T-helper 1 cell treated with Interleukin-12 subunit alpha and Interleukin-12 subunit beta and Interleukin-4 antibody, amounts not matched to agents 30 μg/mL and 1 μg/mL, for 36 hours (primary cell): ENCODE data around the gene TP53I11.

Experiments used
- H3K27ac Mint-ChIP-seq: one replicate; pipeline ENCODE4 v1.8.0; 2021; ENCODE audit warnings: mild to moderate bottlenecking, mixed read lengths
- H3K27me3 Mint-ChIP-seq: one replicate; pipeline ENCODE4 v1.8.0; 2021; ENCODE audit warnings: low read depth, mixed read lengths
- H3K36me3 Mint-ChIP-seq: one replicate; pipeline ENCODE4 v1.8.0; 2021; ENCODE audit warnings: low read depth, mixed read lengths
- H3K4me1 Mint-ChIP-seq: one replicate; pipeline ENCODE4 v1.8.0; 2021; ENCODE audit warnings: low read depth, mixed read lengths
- H3K4me3 Mint-ChIP-seq: one replicate; pipeline ENCODE4 v1.8.0; 2021; ENCODE audit warnings: mild to moderate bottlenecking, moderate library complexity, mixed read lengths
- H3K9me3 Mint-ChIP-seq: one replicate; pipeline ENCODE4 v1.8.0; 2021; ENCODE audit warnings: mixed read lengths

The TP53I11 gene

GRCh38 chr11:44887636-44888035 lies 63.0 kb downstream of the TP53I11 start:
- Mint-ChIP-seq H3K36me3 (no peaks in the 10 kb centered on the region), H3K4me1 (peaks cover 2% of the 10 kb centered on the region), H3K4me3 (no peak overlapping the region), H3K9me3 (no peaks in the 10 kb centered on the region), H3K27ac (no peak overlapping the region), H3K27me3 (peaks cover 7% of the 10 kb centered on the region)

GRCh38 chr11:44886790-44887140 lies 63.9 kb downstream of the TP53I11 start:
- H3K27ac Mint-ChIP-seq, result no peak overlapping the region
- no peaks in the 10 kb centered on the region for H3K4me1 Mint-ChIP-seq
- H3K36me3 Mint-ChIP-seq, result no peaks in the 10 kb centered on the region
- H3K9me3 Mint-ChIP-seq, result no peaks in the 10 kb centered on the region
- peaks cover 10% of the 10 kb centered on the region for H3K27me3 Mint-ChIP-seq
- H3K4me3 Mint-ChIP-seq, result no peak overlapping the region

GRCh38 chr11:44885919-44886789 lies 64.5 kb downstream of the TP53I11 start:
- no peak overlapping the region for H3K27ac Mint-ChIP-seq
- H3K27me3 Mint-ChIP-seq, result peaks cover 10% of the 10 kb centered on the region
- no peaks in the 10 kb centered on the region for H3K9me3 Mint-ChIP-seq
- H3K4me1 Mint-ChIP-seq, result no peaks in the 10 kb centered on the region
- H3K36me3 Mint-ChIP-seq, result no peaks in the 10 kb centered on the region
- no peak overlapping the region for H3K4me3 Mint-ChIP-seq

- Mint-ChIP-seq H3K4me1 (no peaks in the 10 kb centered on the region), H3K36me3 (no peaks in the 10 kb centered on the region), H3K27me3 (peaks cover 10% of the 10 kb centered on the region), H3K4me3 (no peak overlapping the region), H3K27ac (no peak overlapping the region), H3K9me3 (no peaks in the 10 kb centered on the region)
These were observed 65.4 kb downstream of the TP53I11 start for GRCh38 chr11:44885065-44885810.

- H3K27ac Mint-ChIP-seq, result no peak overlapping the region
- peaks cover 10% of the 10 kb centered on the region for H3K27me3 Mint-ChIP-seq
- H3K4me1 Mint-ChIP-seq, result no peaks in the 10 kb centered on the region
- H3K36me3 Mint-ChIP-seq, result no peaks in the 10 kb centered on the region
- H3K4me3 Mint-ChIP-seq, result no peak overlapping the region
- no peaks in the 10 kb centered on the region for H3K9me3 Mint-ChIP-seq
These were observed 66.6 kb downstream of the TP53I11 start for GRCh38 chr11:44884056-44884455.

GRCh38 chr11:44883277-44883676 lies 67.4 kb downstream of the TP53I11 start:
- H3K4me1 Mint-ChIP-seq, result no peaks in the 10 kb centered on the region
- H3K27ac Mint-ChIP-seq, result no peak overlapping the region
- H3K36me3 Mint-ChIP-seq, result no peaks in the 10 kb centered on the region
- H3K9me3 Mint-ChIP-seq, result no peaks in the 10 kb centered on the region
- peaks cover 10% of the 10 kb centered on the region for H3K27me3 Mint-ChIP-seq
- no peak overlapping the region for H3K4me3 Mint-ChIP-seq
